ENCODE data around the gene FIZ1. TPM values are rescaled to one million over a fixed set of nuclear protein-coding genes. Genes with fewer than 3 reads are reported as not detected.

FIZ1 gene
- total RNA-seq, 2 donors from 2014 or later = 14.8 to 16.4 TPM

DNA sequence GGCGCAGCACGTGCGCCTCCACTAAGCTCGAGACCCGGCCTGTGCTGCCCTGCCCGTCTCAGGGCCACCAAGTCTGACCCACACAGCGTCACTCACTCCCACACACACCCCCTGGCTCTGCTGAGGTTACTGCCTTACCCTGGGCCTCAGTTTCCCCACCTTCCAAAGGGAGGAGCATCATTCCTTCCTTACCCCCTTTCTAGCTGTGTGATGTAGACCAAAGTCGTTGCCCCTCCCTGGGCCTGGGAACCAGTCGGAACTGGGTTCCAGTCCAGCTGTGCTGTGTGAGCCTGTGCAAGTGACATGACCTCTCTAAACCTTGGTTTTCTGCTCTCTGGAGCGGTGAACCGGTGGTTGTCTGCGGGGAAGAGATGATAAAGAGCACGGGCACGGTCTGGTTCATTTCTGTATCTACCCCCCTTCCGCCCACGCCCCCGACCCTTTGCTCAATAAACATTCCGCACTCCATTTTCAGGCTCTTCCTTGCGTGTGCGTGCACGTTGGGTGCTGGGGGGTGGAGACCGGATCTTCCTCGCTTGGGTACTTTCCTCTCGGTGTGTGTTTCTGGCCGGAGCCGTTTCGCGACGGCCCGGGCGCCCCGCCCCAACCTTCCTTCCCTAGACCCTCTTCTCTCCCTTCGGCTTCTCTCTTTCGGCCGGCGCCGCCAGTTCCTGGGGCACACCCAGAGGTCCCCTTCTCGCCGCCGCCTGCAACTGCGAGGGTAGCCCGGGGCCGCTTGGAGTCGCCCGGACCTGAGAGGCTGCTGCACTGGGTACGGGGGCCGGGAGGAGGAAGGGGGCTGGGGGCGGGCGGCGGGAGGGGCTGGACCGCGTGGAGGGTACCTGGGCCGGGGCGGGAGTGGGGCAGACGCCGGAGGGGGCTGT is 43.9 kb upstream of the FIZ1 start, which contains the start of gene ZNF581:
TSS of gene ZNF581 (plus strand) at position 647 of the 884 bp plus-strand sequence. CDS start 923 bp downstream, outside the sequence.
- TF ChIP-seq POLR2A (IDR thresholded peaks at IDR 0.05) (no peak), POLR2AphosphoS5 (IDR thresholded peaks at IDR 0.05) (peak; percentile 86)
- TF ChIP-seq, protein P1, sequence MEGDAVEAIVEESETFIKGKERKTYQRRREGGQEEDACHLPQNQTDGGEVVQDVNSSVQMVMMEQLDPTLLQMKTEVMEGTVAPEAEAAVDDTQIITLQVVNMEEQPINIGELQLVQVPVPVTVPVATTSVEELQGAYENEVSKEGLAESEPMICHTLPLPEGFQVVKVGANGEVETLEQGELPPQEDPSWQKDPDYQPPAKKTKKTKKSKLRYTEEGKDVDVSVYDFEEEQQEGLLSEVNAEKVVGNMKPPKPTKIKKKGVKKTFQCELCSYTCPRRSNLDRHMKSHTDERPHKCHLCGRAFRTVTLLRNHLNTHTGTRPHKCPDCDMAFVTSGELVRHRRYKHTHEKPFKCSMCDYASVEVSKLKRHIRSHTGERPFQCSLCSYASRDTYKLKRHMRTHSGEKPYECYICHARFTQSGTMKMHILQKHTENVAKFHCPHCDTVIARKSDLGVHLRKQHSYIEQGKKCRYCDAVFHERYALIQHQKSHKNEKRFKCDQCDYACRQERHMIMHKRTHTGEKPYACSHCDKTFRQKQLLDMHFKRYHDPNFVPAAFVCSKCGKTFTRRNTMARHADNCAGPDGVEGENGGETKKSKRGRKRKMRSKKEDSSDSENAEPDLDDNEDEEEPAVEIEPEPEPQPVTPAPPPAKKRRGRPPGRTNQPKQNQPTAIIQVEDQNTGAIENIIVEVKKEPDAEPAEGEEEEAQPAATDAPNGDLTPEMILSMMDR (IDR thresholded peaks at IDR 0.05) = peak in 1 of 4 experiments; percentile 9
- intact Hi-C loops (cut with DNase I) = no loop called here
- Histone ChIP-seq H3K4me3 (peak within 1 kb of the TSS; percentile 85 to 91), H3K36me3 (no peaks in the 10 kb centered on the region), H3K4me1 (replicated peaks) (peaks cover 33% of the 10 kb centered on the region), H3K27ac (peak within 1 kb of the TSS; percentile 93 to 95), H3K9me3 (no peaks in the 10 kb centered on the region), H3K27me3 (replicated peaks; ENCODE audit: insufficient read depth) (no peaks in the 10 kb centered on the region)
- peak; percentile 56 for DNase-seq (ENCODE audit: low spot score)
- 3% methylated on average over 53 of the region's 56 CpGs for WGBS

DNA sequence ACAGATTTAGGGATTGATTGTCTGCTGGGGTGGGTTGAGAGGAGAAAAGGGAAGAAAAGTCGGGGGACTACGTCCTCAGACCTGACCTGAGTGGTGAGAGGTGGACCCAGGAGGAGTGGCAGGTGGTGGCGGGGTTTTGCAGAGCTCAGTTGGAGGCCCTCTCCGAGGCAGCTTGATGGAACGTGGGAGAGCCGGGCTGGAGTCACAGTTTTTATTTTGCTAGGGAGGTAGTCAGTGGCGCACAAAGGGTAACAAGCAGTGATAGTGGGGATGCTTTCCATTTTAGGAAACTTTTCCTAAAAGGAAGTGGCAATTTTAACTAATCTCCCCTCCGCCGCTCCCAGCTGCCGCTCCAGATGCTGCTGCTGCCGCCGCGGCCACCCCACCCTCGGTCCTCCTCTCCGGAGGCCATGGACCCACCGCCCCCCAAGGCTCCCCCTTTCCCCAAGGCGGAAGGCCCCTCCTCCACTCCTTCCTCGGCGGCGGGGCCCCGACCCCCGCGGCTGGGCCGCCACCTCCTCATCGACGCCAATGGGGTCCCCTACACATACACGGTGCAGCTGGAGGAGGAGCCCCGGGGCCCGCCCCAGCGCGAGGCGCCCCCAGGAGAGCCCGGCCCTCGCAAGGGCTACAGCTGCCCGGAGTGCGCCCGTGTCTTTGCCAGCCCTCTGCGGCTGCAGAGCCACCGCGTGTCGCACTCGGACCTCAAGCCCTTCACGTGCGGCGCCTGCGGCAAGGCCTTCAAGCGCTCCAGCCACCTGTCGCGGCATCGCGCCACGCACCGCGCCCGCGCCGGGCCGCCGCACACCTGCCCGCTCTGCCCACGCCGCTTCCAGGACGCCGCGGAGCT is 43.1 kb upstream of the FIZ1 start:
- DNase-seq (ENCODE audit: low spot score) = no peak
- no peaks in the 10 kb centered on the region for H3K27me3 ChIP-seq (replicated peaks; ENCODE audit: insufficient read depth)
- H3K4me1 ChIP-seq (replicated peaks) = peaks cover 31% of the 10 kb centered on the region
- under 1% methylated on average over 28 of the region's 65 CpGs for WGBS
- H3K27ac ChIP-seq = peak overlapping the region; percentile 93 to 95
- H3K9me3 ChIP-seq = no peaks in the 10 kb centered on the region
- H3K4me3 ChIP-seq = peak overlapping the region; percentile 85 to 91
- no peaks in the 10 kb centered on the region for H3K36me3 ChIP-seq
- no peak for TF ChIP-seq POLR2A (IDR thresholded peaks at IDR 0.05)
- TF ChIP-seq POLR2AphosphoS5 (IDR thresholded peaks at IDR 0.05) = no peak
- TF ChIP-seq, protein P1 (IDR thresholded peaks at IDR 0.05) = no peak
- intact Hi-C loops (cut with DNase I) = no loop called here

- Histone ChIP-seq H3K4me3 (peak overlapping the region; percentile 85 to 91), H3K9me3 (no peaks in the 10 kb centered on the region), H3K4me1 (replicated peaks) (peaks cover 32% of the 10 kb centered on the region), H3K27ac (peak overlapping the region; percentile 93 to 95), H3K27me3 (replicated peaks; ENCODE audit: insufficient read depth) (no peaks in the 10 kb centered on the region), H3K36me3 (no peaks in the 10 kb centered on the region)
- TF ChIP-seq, protein P1 (IDR thresholded peaks at IDR 0.05) = no peak
- TF ChIP-seq POLR2AphosphoS5 (IDR thresholded peaks at IDR 0.05) (no peak), POLR2A (IDR thresholded peaks at IDR 0.05) (no peak)
- WGBS = 2% methylated on average over 25 of the region's 25 CpGs
- no peak for DNase-seq (ENCODE audit: low spot score)
- intact Hi-C loops (cut with DNase I) = no loop called here
Observed at GRCh38 chr19:55641426-55642152, 42.3 kb upstream of the FIZ1 start.

GRCh38 chr19:55640577-55641425 is 41.5 kb upstream of the FIZ1 start, which contains the start of gene ZNF580:
TSS of gene ZNF580 (plus strand) at chr19:55641002. CDS start at chr19:55642509, 1,507 bp downstream.
- under 1% methylated on average over 35 of the region's 89 CpGs for WGBS
- intact Hi-C loops (cut with DNase I) = no loop called here
- H3K4me1 ChIP-seq (replicated peaks) = peaks cover 40% of the 10 kb centered on the region

More at GRCh38 chr19:55640577-55641425, 41.5 kb upstream of the FIZ1 start, which contains the start of gene ZNF580:
- H3K4me3 ChIP-seq = peak within 1 kb of the TSS; percentile 85 to 91
- H3K27ac ChIP-seq = peak within 1 kb of the TSS; percentile 93 to 95
- no peaks in the 10 kb centered on the region for H3K9me3 ChIP-seq
- DNase-seq (ENCODE audit: low spot score) = peak; percentile 32
- no peaks in the 10 kb centered on the region for H3K36me3 ChIP-seq
- H3K27me3 ChIP-seq (replicated peaks; ENCODE audit: insufficient read depth) = no peaks in the 10 kb centered on the region
- TF ChIP-seq, protein P1 (IDR thresholded peaks at IDR 0.05) = no peak
- peak; percentile 31 for TF ChIP-seq POLR2A (IDR thresholded peaks at IDR 0.05)
